H1 (cell line): Measurements from ENCODE around the gene ATG7. TPM values are rescaled to one million over a fixed set of nuclear protein-coding genes. Genes with fewer than 3 reads are reported as not detected.

Source experiments
- CTCF ChIA-PET: fragments of 300-600 bp; sonication (Branson Sonifier 250); formaldehyde crosslinking; loops from one replicate; lab custom pipeline; 2021; ENCODE audit not compliant: partially characterized antibody; lab: Charles Lee
- POLR2A ChIA-PET: fragments of 300-600 bp; sonication (Branson Sonifier 250); formaldehyde crosslinking; loops from one replicate; lab custom pipeline; 2021; ENCODE audit warnings: inconsistent platforms; ENCODE audit not compliant: partially characterized antibody; lab: Charles Lee
- DNase-seq, 2 experiments: peaks; one replicate each; pipeline versions ENCODE4 v3.0.0 to v3.0.0-alpha.2; 2010 to 2022; ENCODE audit warnings: low spot score in 2 of 2, low read depth in 1 of 2, mixed read lengths in 1 of 2
- FAIRE-seq: peaks from 2 replicates; lab custom pipeline; 2011; peaks lifted over from hg19 to GRCh38; lab: Jason Lieb, UNC
- H2AFZ ChIP-seq: 2 replicates; pipeline ENCODE4 v1.8.1; 2012; ENCODE audit warnings: low read length, inconsistent platforms
- H2AK5ac ChIP-seq: 2 replicates; pipeline ENCODE4 v1.6.1; 2013; ENCODE audit warnings: low read depth, low read length
- H2BK120ac ChIP-seq: replicated peaks from 2 replicates; pipeline ENCODE3; 2013; ENCODE audit warnings: low read depth, low read length, inconsistent platforms
- H2BK12ac ChIP-seq: 2 replicates; pipeline ENCODE4 v1.6.1; 2013; ENCODE audit warnings: low read depth, low read length
- H2BK15ac ChIP-seq: 2 replicates; pipeline ENCODE4 v1.6.1; 2013; ENCODE audit warnings: low read length
- H2BK20ac ChIP-seq: 2 replicates; pipeline ENCODE4 v1.6.1; 2013; ENCODE audit warnings: low read length
- H2BK5ac ChIP-seq: 2 replicates; pipeline ENCODE4 v1.6.1; 2013; ENCODE audit warnings: low read depth, low read length
- H3K14ac ChIP-seq: 2 replicates; pipeline ENCODE4 v1.6.1; 2013; ENCODE audit warnings: inconsistent platforms; ENCODE audit not compliant: insufficient read length
- H3K18ac ChIP-seq: 2 replicates; pipeline ENCODE4 v1.6.1; 2013; ENCODE audit warnings: low read length; ENCODE audit errors: extremely low read depth
- H3K23ac ChIP-seq: 2 replicates; pipeline ENCODE4 v1.6.1; 2013; ENCODE audit warnings: inconsistent platforms; ENCODE audit not compliant: insufficient read length
- H3K23me2 ChIP-seq: 2 replicates; pipeline ENCODE4 v1.6.1; 2013; ENCODE audit warnings: low read depth, low read length
- H3K27ac ChIP-seq: 2 replicates; pipeline ENCODE4 v1.6.1; 2011; ENCODE audit warnings: low read depth, low read length, inconsistent platforms
- H3K27me3 ChIP-seq, 4 experiments: replicated peaks in 1 of 4; 1 replicate in 1 of 4; 2 replicates in 3 of 4; pipeline versions ENCODE4 v1.6.1 to v1.8.1; 2011 to 2013; ENCODE audit warnings: low read length in 3 of 4, mild to moderate bottlenecking in 3 of 4, inconsistent platforms in 2 of 4, mixed read lengths in 2 of 4, moderate library complexity in 1 of 4; ENCODE audit not compliant: control insufficient read depth in 3 of 4, insufficient read depth in 3 of 4; ENCODE audit errors: extremely low read depth in 1 of 4
- H3K36me3 ChIP-seq, 4 experiments: 2 replicates each; pipeline versions ENCODE4 v1.6.1 to v1.8.1; 2011 to 2013; ENCODE audit warnings: mild to moderate bottlenecking in 4 of 4, low read length in 3 of 4, moderate library complexity in 2 of 4, control low read depth in 1 of 4, inconsistent platforms in 1 of 4; ENCODE audit not compliant: insufficient read depth in 4 of 4, control insufficient read depth in 2 of 4
- H3K4ac ChIP-seq: replicated peaks from 2 replicates; pipeline ENCODE3; 2013; ENCODE audit warnings: low read length, low read depth, mixed read lengths, inconsistent platforms; ENCODE audit not compliant: insufficient read length
- H3K4me1 ChIP-seq, 4 experiments: replicated peaks in 1 of 4; 1 replicate in 1 of 4; 2 replicates in 3 of 4; pipeline versions ENCODE4 v1.6.1 to v1.8.1; 2011 to 2013; ENCODE audit warnings: low read length in 3 of 4, inconsistent platforms in 2 of 4, mixed read lengths in 1 of 4; ENCODE audit not compliant: insufficient read depth in 4 of 4, control insufficient read depth in 3 of 4
- H3K4me2 ChIP-seq, 2 experiments: 2 replicates each; pipeline versions ENCODE4 v1.6.1 to v1.8.1; 2011 to 2013; ENCODE audit warnings: low read depth in 2 of 2, low read length in 2 of 2, control low read depth in 1 of 2, inconsistent platforms in 1 of 2, mild to moderate bottlenecking in 1 of 2; ENCODE audit not compliant: insufficient read depth in 1 of 2
- H3K4me3 ChIP-seq, 4 experiments: fragments of 200-600, 300-600 bp in 1 of 4; sonication (generic), shearing (Covaris generic), sonication (Bioruptor Twin) in 1 of 4; 2 replicates each; pipeline versions ENCODE4 v1.5.1 to v1.8.1; 2011 to 2016; ENCODE audit warnings: low read length in 4 of 4, low read depth in 3 of 4, control low read depth in 2 of 4, inconsistent platforms in 2 of 4, mild to moderate bottlenecking in 2 of 4, mixed read lengths in 1 of 4, moderate library complexity in 1 of 4; ENCODE audit not compliant: insufficient read depth in 2 of 4; ENCODE audit errors: extremely low read depth in 1 of 4
- H3K56ac ChIP-seq: replicated peaks from 2 replicates; pipeline ENCODE3; 2013; ENCODE audit warnings: low read depth, mild to moderate bottlenecking, mixed read lengths, low read length, inconsistent platforms; ENCODE audit not compliant: insufficient read length
- H3K79me1 ChIP-seq: 2 replicates; pipeline ENCODE4 v1.6.1; 2013; ENCODE audit warnings: low read depth, low read length, control low read depth
- H3K79me2 ChIP-seq, 2 experiments: 2 replicates each; pipeline versions ENCODE4 v1.6.1 to v1.8.1; 2012 to 2013; ENCODE audit warnings: low read length in 2 of 2, mild to moderate bottlenecking in 2 of 2, inconsistent platforms in 1 of 2; ENCODE audit not compliant: insufficient read depth in 2 of 2, control insufficient read depth in 1 of 2
- H3K9ac ChIP-seq, 4 experiments: replicated peaks in 1 of 4; 1 replicate in 1 of 4; 2 replicates in 3 of 4; pipeline versions ENCODE4 v1.6.1 to v1.8.1; 2011 to 2013; ENCODE audit warnings: low read depth in 3 of 4, low read length in 3 of 4, control low read depth in 2 of 4, mild to moderate bottlenecking in 2 of 4, moderate library complexity in 2 of 4, inconsistent platforms in 1 of 4; ENCODE audit errors: extremely low read depth in 1 of 4
- H3K9me3 ChIP-seq, 2 experiments: 2 replicates each; pipeline versions ENCODE4 v1.6.1 to v1.8.1; 2012 to 2013; ENCODE audit warnings: mild to moderate bottlenecking in 2 of 2, moderate library complexity in 2 of 2, control low read depth in 1 of 2, inconsistent platforms in 1 of 2, low read depth in 1 of 2, low read length in 1 of 2, mixed read lengths in 1 of 2; ENCODE audit not compliant: insufficient read depth in 2 of 2
- H4K20me1 ChIP-seq, 2 experiments: replicated peaks in 1 of 2; 2 replicates each; pipeline versions ENCODE3 to v1.8.1; 2011 to 2013; ENCODE audit warnings: inconsistent platforms in 2 of 2, low read length in 2 of 2, mild to moderate bottlenecking in 1 of 2; ENCODE audit not compliant: insufficient read depth in 2 of 2, control insufficient read depth in 1 of 2
- H4K5ac ChIP-seq: 2 replicates; pipeline ENCODE4 v1.6.1; 2013; ENCODE audit warnings: low read length, low read depth, mixed read lengths, inconsistent platforms; ENCODE audit not compliant: insufficient read length
- H4K8ac ChIP-seq: 2 replicates; pipeline ENCODE4 v1.8.0; 2013; ENCODE audit warnings: mild to moderate bottlenecking, moderate library complexity, low read length, inconsistent platforms; ENCODE audit not compliant: insufficient read depth; ENCODE audit errors: extremely low read depth
- H4K91ac ChIP-seq: replicated peaks from 2 replicates; pipeline ENCODE3; 2013; ENCODE audit warnings: low read length, mixed read lengths, inconsistent platforms; ENCODE audit not compliant: insufficient read length
- CBX5 ChIP-seq: fragments of 300-800, 300-1000 bp; sonication (generic); IDR thresholded peaks from 2 replicates; pipeline ENCODE4 v1.7.1; 2016; ENCODE audit warnings: antibody characterized with exemption, low read length, low read depth
- FOSL1 ChIP-seq: IDR thresholded peaks from 2 replicates; pipeline ENCODE4 v1.6.1; 2011; ENCODE audit warnings: mild to moderate bottlenecking, low read depth, low read length, moderate library complexity; ENCODE audit not compliant: insufficient read depth
- KDM5A ChIP-seq: fragments of 200-600 bp; IDR thresholded peaks from 2 replicates; pipeline ENCODE4 v1.7.1; 2012; ENCODE audit warnings: mild to moderate bottlenecking, low read length, inconsistent platforms, mixed read lengths
- SIN3A ChIP-seq, 2 experiments: IDR thresholded peaks in 1 of 2; conservative IDR thresholded peaks in 1 of 2; 2 replicates each; pipeline ENCODE4 v1.6.1; 2011 to 2012; ENCODE audit warnings: low read length in 2 of 2, improper control_type of control experiment in 1 of 2, low read depth in 1 of 2, mild to moderate bottlenecking in 1 of 2
- TBP ChIP-seq: IDR thresholded peaks from 2 replicates; pipeline ENCODE4 v1.6.1; 2011; ENCODE audit warnings: low read depth, low read length, improper control_type of control experiment
- USF2 ChIP-seq: IDR thresholded peaks from 2 replicates; pipeline ENCODE4 v1.6.1; 2011; ENCODE audit warnings: low read length, improper control_type of control experiment
- WGBS, 2 experiments: shearing (Covaris generic) in 1 of 2; methylation state at CpG; one replicate each; pipeline versions ENCODE4 v1.1.6 to v1.1.7; 2013 to 2015; ENCODE audit warnings: low lambda C conversion rate in 2 of 2, mixed read lengths in 2 of 2, inconsistent platforms in 1 of 2, low coverage in 1 of 2, missing lambda C conversion rate in 1 of 2; ENCODE audit not compliant: insufficient replicate concordance in 2 of 2, insufficient coverage in 1 of 2, insufficient read length in 1 of 2; ENCODE audit errors: extremely low coverage in 1 of 2, missing lambda C conversion rate in 1 of 2; 5-methylcytosine and 5-hydroxymethylcytosine counted together
- polyA plus RNA-seq, 7 experiments: library from polyadenylated mRNA; depleted of rRNA in 3 of 7; stranded (reverse) in 5 of 7; unstranded in 2 of 7; fragments of >200 nt in 5 of 7; fragments of 200-250 nt in 2 of 7; gene quantifications; 1 replicate in 5 of 7; 2 replicates in 1 of 7; 4 replicates in 1 of 7; pipeline versions ENCODE4 v1.2.1 to v1.2.3, GENCODE V29; 2011 to 2013; ENCODE audit warnings: missing spikeins in 2 of 7, mixed read lengths in 2 of 7
- total RNA-seq: library from RNA; stranded (reverse); fragmentation: NEBNext Ultra II Directional; extraction: Animal tissue kit (Norgen Biotek cat#: 25700); gene quantifications from 2 replicates; pipeline ENCODE4 v1.2.1, GENCODE V29; 2021

The ATG7 gene
- total and polyA plus RNA-seq, 2 of the 8 experiments (the other 6 are each of a cell fraction or from before 2014, with no cell fraction given): 15.0 to 19.1 TPM

GRCh38 chr3:11407644-11408043 is 135.4 kb downstream of the ATG7 start:
- H2AFZ ChIP-seq: no peak overlapping the region
- no peak overlapping the region for H3K4me3 ChIP-seq
- POLR2A ChIA-PET: interaction anchor here (0.8 kb wide), 1 partner anchor 137 kb away, joined by 3 read pairs; no protein-coding TSS in a partner anchor
- no peak overlapping the region for H3K14ac ChIP-seq
- H4K5ac ChIP-seq: no peak overlapping the region
- no peak overlapping the region for H3K9ac ChIP-seq
- no peak overlapping the region for H3K23ac ChIP-seq
- 83% methylated on average over 1 of the region's 1 CpG; no CpG with 5 or more reads in 1 of the 2 experiments for WGBS, 2 experiments
- FAIRE-seq (no peak), DNase-seq (no peak)
- no peaks in the 10 kb centered on the region for H3K23me2 ChIP-seq
- no peak overlapping the region for H2BK15ac ChIP-seq
- H3K4ac ChIP-seq: no peak overlapping the region
- H2BK120ac ChIP-seq: no peak overlapping the region
- H3K56ac ChIP-seq: no peak overlapping the region
- H3K36me3 ChIP-seq: no peaks in the 10 kb centered on the region
- TF ChIP-seq CBX5 (no peak), USF2 (no peak), FOSL1 (no peak), KDM5A (no peak), TBP (no peak), SIN3A (conservative IDR thresholded peaks at IDR 0.05 in 1 of 2, IDR thresholded peaks at IDR 0.05 in 1 of 2; ENCODE audit: low read depth in 1 of 2, low read length in 2 of 2) (no peak)
- no peak overlapping the region for H3K4me2 ChIP-seq
- H2AK5ac ChIP-seq: no peak overlapping the region
- no peak overlapping the region for H3K18ac ChIP-seq
- no peak overlapping the region for H3K27ac ChIP-seq
- no peaks in the 10 kb centered on the region for H3K79me1 ChIP-seq
- H3K4me1 ChIP-seq: no peaks in the 10 kb centered on the region
- H2BK5ac ChIP-seq: no peak overlapping the region
- H3K27me3 ChIP-seq: no peaks in the 10 kb centered on the region
- CTCF ChIA-PET: no interaction called here
- no peak overlapping the region for H2BK12ac ChIP-seq
- H3K9me3 ChIP-seq: peaks cover 18 to 28% of the 10 kb centered on the region in 2 experiments
- no peaks in the 10 kb centered on the region for H4K20me1 ChIP-seq
- H2BK20ac ChIP-seq: no peak overlapping the region
- no peak overlapping the region for H4K8ac ChIP-seq
- no peaks in the 10 kb centered on the region for H3K79me2 ChIP-seq
- H4K91ac ChIP-seq: no peak overlapping the region
